ENCODE measurements around the gene SCNN1G.

- TF ChIP-seq CTCF (IDR thresholded peaks at IDR 0.05) (no peak), POLR2A (IDR thresholded peaks at IDR 0.05) (no peak)
Observed at GRCh38 chr16:23213831-23214230, 31.3 kb downstream of the SCNN1G start.
